Measurements from ENCODE around the gene SLC2A1. TPM values are rescaled to one million over a fixed set of nuclear protein-coding genes. Genes with fewer than 3 reads are reported as not detected.

Gene SLC2A1
- total and polyA plus RNA-seq, 9 of the 15 experiments (the other 6 are each of a cell fraction or from before 2014, with no cell fraction given), result 12.6 to 153 (median 48.0) TPM

GRCh38 chr1:42964044-42964812 lies 5.6 kb upstream of the SLC2A1 start (continued):
- TF ChIP-seq, protein P1, sequence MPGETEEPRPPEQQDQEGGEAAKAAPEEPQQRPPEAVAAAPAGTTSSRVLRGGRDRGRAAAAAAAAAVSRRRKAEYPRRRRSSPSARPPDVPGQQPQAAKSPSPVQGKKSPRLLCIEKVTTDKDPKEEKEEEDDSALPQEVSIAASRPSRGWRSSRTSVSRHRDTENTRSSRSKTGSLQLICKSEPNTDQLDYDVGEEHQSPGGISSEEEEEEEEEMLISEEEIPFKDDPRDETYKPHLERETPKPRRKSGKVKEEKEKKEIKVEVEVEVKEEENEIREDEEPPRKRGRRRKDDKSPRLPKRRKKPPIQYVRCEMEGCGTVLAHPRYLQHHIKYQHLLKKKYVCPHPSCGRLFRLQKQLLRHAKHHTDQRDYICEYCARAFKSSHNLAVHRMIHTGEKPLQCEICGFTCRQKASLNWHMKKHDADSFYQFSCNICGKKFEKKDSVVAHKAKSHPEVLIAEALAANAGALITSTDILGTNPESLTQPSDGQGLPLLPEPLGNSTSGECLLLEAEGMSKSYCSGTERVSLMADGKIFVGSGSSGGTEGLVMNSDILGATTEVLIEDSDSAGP (CRISPR knock-in tag; IDR thresholded peaks at IDR 0.05), result no peak
- TF ChIP-seq ETS2 (tag; IDR thresholded peaks at IDR 0.05; ENCODE audit: borderline replicate concordance, poor library complexity, severe bottlenecking) (no peak), PHB (CRISPR knock-in tag; IDR thresholded peaks at IDR 0.05) (no peak), ZNF583 (CRISPR knock-in tag; IDR thresholded peaks at IDR 0.05) (no peak), CEBPB (tag; IDR thresholded peaks at IDR 0.05) (peak; percentile 53; the same call in 1 of the 2 replicates), PHTF2 (CRISPR knock-in tag; IDR thresholded peaks at IDR 0.05) (no peak), BCOR (IDR thresholded peaks at IDR 0.05) (peak; percentile 83), RAD51 (IDR thresholded peaks at IDR 0.05; ENCODE audit: borderline replicate concordance, low read depth) (no peak), ZNF639 (CRISPR knock-in tag; conservative IDR thresholded peaks at IDR 0.05 in 1 of 2, IDR thresholded peaks at IDR 0.05 in 1 of 2) (peak in 1 of 2 experiments; percentile 9; a peak in 1 of 4 replicates), ETV1 (tag; conservative IDR thresholded peaks at IDR 0.05; ENCODE audit: low read depth) (no peak), TBP (optimal IDR thresholded peaks at IDR 0.05; ENCODE audit: low read depth, low read length) (peak; percentile 52), CBFA2T2 (conservative IDR thresholded peaks at IDR 0.05) (no peak), PREB (CRISPR knock-in tag; IDR thresholded peaks at IDR 0.05) (no peak)
- TF ChIP-seq, protein P2, sequence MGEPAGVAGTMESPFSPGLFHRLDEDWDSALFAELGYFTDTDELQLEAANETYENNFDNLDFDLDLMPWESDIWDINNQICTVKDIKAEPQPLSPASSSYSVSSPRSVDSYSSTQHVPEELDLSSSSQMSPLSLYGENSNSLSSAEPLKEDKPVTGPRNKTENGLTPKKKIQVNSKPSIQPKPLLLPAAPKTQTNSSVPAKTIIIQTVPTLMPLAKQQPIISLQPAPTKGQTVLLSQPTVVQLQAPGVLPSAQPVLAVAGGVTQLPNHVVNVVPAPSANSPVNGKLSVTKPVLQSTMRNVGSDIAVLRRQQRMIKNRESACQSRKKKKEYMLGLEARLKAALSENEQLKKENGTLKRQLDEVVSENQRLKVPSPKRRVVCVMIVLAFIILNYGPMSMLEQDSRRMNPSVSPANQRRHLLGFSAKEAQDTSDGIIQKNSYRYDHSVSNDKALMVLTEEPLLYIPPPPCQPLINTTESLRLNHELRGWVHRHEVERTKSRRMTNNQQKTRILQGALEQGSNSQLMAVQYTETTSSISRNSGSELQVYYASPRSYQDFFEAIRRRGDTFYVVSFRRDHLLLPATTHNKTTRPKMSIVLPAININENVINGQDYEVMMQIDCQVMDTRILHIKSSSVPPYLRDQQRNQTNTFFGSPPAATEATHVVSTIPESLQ (CRISPR knock-in tag; IDR thresholded peaks at IDR 0.05), result no peak
- TF ChIP-seq, protein P3, sequence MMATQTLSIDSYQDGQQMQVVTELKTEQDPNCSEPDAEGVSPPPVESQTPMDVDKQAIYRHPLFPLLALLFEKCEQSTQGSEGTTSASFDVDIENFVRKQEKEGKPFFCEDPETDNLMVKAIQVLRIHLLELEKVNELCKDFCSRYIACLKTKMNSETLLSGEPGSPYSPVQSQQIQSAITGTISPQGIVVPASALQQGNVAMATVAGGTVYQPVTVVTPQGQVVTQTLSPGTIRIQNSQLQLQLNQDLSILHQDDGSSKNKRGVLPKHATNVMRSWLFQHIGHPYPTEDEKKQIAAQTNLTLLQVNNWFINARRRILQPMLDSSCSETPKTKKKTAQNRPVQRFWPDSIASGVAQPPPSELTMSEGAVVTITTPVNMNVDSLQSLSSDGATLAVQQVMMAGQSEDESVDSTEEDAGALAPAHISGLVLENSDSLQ (IDR thresholded peaks at IDR 0.05), result no peak
